HEK293 (cell line): Measurements from ENCODE around the gene STOX1.

Experiments
- CTCF ChIA-PET: fragments of 350-600 bp; formaldehyde crosslinking; extraction: SDS; loops from one replicate; lab custom pipeline; 2021; ENCODE audit warnings: antibody characterized with exemption; lab: Yijun Ruan, JAX
- POLR2A ChIA-PET: fragments of 300-600 bp; formaldehyde crosslinking; extraction: SDS; loops from one replicate; lab custom pipeline; 2020; ENCODE audit warnings: antibody characterized with exemption, inconsistent platforms; lab: Yijun Ruan, JAX
- H3K27ac ChIP-seq: fragments of 200-500 bp; sonication (Bioruptor generic); 2 replicates; pipeline ENCODE4 v1.5.1; 2014; ENCODE audit warnings: low read depth, low read length, control low read depth, inconsistent platforms; ENCODE audit errors: extremely low read depth
- H3K36me3 ChIP-seq, 2 experiments: fragments of 200-500 bp in 1 of 2; sonication (Bioruptor generic) in 1 of 2; 1 replicate in 1 of 2; 2 replicates in 1 of 2; pipeline ENCODE4 v1.5.1; 2014 to 2017; ENCODE audit warnings: inconsistent platforms in 2 of 2, low read length in 2 of 2; ENCODE audit not compliant: control insufficient read depth in 2 of 2, insufficient read depth in 1 of 2
- H3K4me1 ChIP-seq: fragments of 200-500 bp; sonication (Bioruptor generic); 2 replicates; pipeline ENCODE4 v1.5.1; 2014; ENCODE audit warnings: mild to moderate bottlenecking, low read length, inconsistent platforms; ENCODE audit not compliant: control insufficient read depth, insufficient read depth
- H3K4me3 ChIP-seq: 2 replicates; pipeline ENCODE4 v1.5.1; 2011; ENCODE audit warnings: low read depth, mild to moderate bottlenecking, control low read depth, low read length, moderate library complexity
- H3K9me3 ChIP-seq: fragments of 200-500 bp; sonication (Bioruptor generic); 2 replicates; pipeline ENCODE4 v1.5.1; 2014; ENCODE audit warnings: low read depth, low read length, inconsistent platforms; ENCODE audit not compliant: control insufficient read depth, insufficient read depth
- EGR2 ChIP-seq: fragments of 450-650 bp; formaldehyde crosslinking; IDR thresholded peaks from 2 replicates; pipeline ENCODE4 v1.5.1; 2016; ENCODE audit warnings: low read depth, missing biosample characterization, missing genetic modification characterization
- GLIS1 ChIP-seq: fragments of 450-650 bp; formaldehyde crosslinking; IDR thresholded peaks from 2 replicates; pipeline ENCODE4 v1.5.1; 2016; ENCODE audit warnings: missing biosample characterization, missing genetic modification characterization
- HOXD13 ChIP-seq: sonication (generic); formaldehyde crosslinking; IDR thresholded peaks from 2 replicates; pipeline ENCODE4 v1.8.0; 2022; ENCODE audit warnings: missing genetic modification reagents, borderline replicate concordance
- MEIS1 ChIP-seq: sonication (generic); formaldehyde crosslinking; IDR thresholded peaks from 2 replicates; pipeline ENCODE4 v1.8.1; 2022; ENCODE audit warnings: missing genetic modification reagents, mild to moderate bottlenecking, borderline replicate concordance
- MYNN ChIP-seq: fragments of 450-650 bp; formaldehyde crosslinking; IDR thresholded peaks from 2 replicates; pipeline ENCODE4 v1.5.1; 2016; ENCODE audit warnings: missing biosample characterization, missing genetic modification characterization, borderline replicate concordance
- PRDM1 ChIP-seq: fragments of 450-650 bp; formaldehyde crosslinking; IDR thresholded peaks from 2 replicates; pipeline ENCODE4; 2016; ENCODE audit warnings: missing biosample characterization, missing genetic modification characterization
- SCRT1 ChIP-seq: fragments of 450-650 bp; formaldehyde crosslinking; IDR thresholded peaks from 2 replicates; pipeline ENCODE4 v1.5.1; 2016; ENCODE audit warnings: missing biosample characterization, missing genetic modification characterization, borderline replicate concordance
- SCRT2 ChIP-seq: fragments of 450-650 bp; formaldehyde crosslinking; IDR thresholded peaks from 2 replicates; pipeline ENCODE4 v1.5.1; 2016; ENCODE audit warnings: missing biosample characterization, missing genetic modification characterization
- ZFP37 ChIP-seq: fragments of 450-650 bp; formaldehyde crosslinking; IDR thresholded peaks from 2 replicates; pipeline ENCODE4 v1.5.1; 2016; ENCODE audit warnings: missing biosample characterization, missing genetic modification characterization
- ZNF114 ChIP-seq: fragments of 450-650 bp; formaldehyde crosslinking; IDR thresholded peaks from 2 replicates; pipeline ENCODE4 v1.5.0; 2017; ENCODE audit warnings: missing biosample characterization, missing genetic modification characterization
- ZNF138 ChIP-seq: fragments of 450-650 bp; formaldehyde crosslinking; IDR thresholded peaks from 2 replicates; pipeline ENCODE4 v1.5.1; 2016; ENCODE audit warnings: missing biosample characterization, missing genetic modification characterization, borderline replicate concordance
- ZNF155 ChIP-seq: fragments of 450-650 bp; formaldehyde crosslinking; IDR thresholded peaks from 2 replicates; pipeline ENCODE4 v1.5.1; 2016; ENCODE audit warnings: missing biosample characterization, missing genetic modification characterization
- ZNF2 ChIP-seq: fragments of 450-650 bp; formaldehyde crosslinking; IDR thresholded peaks from 2 replicates; pipeline ENCODE4 v1.5.1; 2016; ENCODE audit warnings: missing biosample characterization, missing genetic modification characterization
- ZNF324 ChIP-seq: fragments of 450-650 bp; formaldehyde crosslinking; IDR thresholded peaks from 2 replicates; pipeline ENCODE4 v1.5.1; 2016; ENCODE audit warnings: missing biosample characterization, missing genetic modification characterization
- ZNF37A ChIP-seq: fragments of 450-650 bp; IDR thresholded peaks from 2 replicates; pipeline ENCODE4 v1.5.1; 2018; ENCODE audit warnings: missing biosample characterization, missing genetic modification characterization
- ZNF416 ChIP-seq: fragments of 450-650 bp; formaldehyde crosslinking; IDR thresholded peaks from 2 replicates; pipeline ENCODE4 v1.5.1; 2016; ENCODE audit warnings: missing biosample characterization, missing genetic modification characterization
- ZNF48 ChIP-seq: fragments of 450-650 bp; formaldehyde crosslinking; IDR thresholded peaks from 2 replicates; pipeline ENCODE4 v1.5.1; 2016; ENCODE audit warnings: missing biosample characterization, missing genetic modification characterization
- ZNF544 ChIP-seq: fragments of 450-650 bp; formaldehyde crosslinking; IDR thresholded peaks from 2 replicates; pipeline ENCODE4 v1.5.0; 2017; ENCODE audit warnings: missing biosample characterization, missing genetic modification characterization
- ZNF600 ChIP-seq: fragments of 450-650 bp; formaldehyde crosslinking; IDR thresholded peaks from 2 replicates; pipeline ENCODE4 v1.5.1; 2016; ENCODE audit warnings: missing biosample characterization, missing genetic modification characterization
- ZNF610 ChIP-seq: fragments of 450-650 bp; formaldehyde crosslinking; IDR thresholded peaks from 2 replicates; pipeline ENCODE4 v1.5.1; 2016; ENCODE audit warnings: missing biosample characterization, missing genetic modification characterization, borderline replicate concordance
- TF ChIP-seq, protein P1 (sequence below): fragments of 450-650 bp; formaldehyde crosslinking; IDR thresholded peaks from 2 replicates; pipeline ENCODE4 v1.5.1; 2016; ENCODE audit warnings: missing biosample characterization, missing genetic modification characterization
- TF ChIP-seq, protein P2 (sequence below): fragments of 450-650 bp; formaldehyde crosslinking; conservative IDR thresholded peaks from 2 replicates; pipeline ENCODE4 v1.5.1; 2016; ENCODE audit warnings: low read depth, missing biosample characterization, missing genetic modification characterization
- TF ChIP-seq, protein P3 (sequence below): fragments of 450-650 bp; formaldehyde crosslinking; IDR thresholded peaks from 2 replicates; pipeline ENCODE4 v1.5.1; 2017; ENCODE audit warnings: missing biosample characterization, missing genetic modification characterization
- TF ChIP-seq, protein P4 (sequence below): IDR thresholded peaks from 2 replicates; pipeline ENCODE4 v1.6.1; 2011; ENCODE audit warnings: mild to moderate bottlenecking, low read depth, low read length, borderline replicate concordance

The STOX1 gene

DNA sequence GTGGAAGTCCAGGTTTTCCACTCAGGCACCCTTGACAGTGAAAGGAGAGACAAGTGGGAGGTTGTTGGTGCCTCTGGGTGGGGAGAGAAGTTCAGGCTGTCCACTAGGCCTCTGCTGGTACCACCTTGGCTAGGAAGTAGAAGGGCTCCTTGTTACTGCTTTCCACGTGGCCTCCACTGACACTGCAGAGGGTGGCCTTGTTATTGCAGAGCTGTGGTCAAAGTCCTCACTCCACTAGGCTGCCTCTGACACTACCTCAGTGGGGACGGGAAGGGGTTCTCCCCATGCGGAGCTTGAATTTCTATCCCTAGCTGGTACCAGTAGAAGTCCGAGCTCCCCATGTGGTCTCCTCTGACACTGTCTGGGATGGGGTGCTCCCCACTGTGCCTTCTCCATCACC, 14.9 kb upstream of the STOX1 start (continued):
- TF ChIP-seq, protein P1, sequence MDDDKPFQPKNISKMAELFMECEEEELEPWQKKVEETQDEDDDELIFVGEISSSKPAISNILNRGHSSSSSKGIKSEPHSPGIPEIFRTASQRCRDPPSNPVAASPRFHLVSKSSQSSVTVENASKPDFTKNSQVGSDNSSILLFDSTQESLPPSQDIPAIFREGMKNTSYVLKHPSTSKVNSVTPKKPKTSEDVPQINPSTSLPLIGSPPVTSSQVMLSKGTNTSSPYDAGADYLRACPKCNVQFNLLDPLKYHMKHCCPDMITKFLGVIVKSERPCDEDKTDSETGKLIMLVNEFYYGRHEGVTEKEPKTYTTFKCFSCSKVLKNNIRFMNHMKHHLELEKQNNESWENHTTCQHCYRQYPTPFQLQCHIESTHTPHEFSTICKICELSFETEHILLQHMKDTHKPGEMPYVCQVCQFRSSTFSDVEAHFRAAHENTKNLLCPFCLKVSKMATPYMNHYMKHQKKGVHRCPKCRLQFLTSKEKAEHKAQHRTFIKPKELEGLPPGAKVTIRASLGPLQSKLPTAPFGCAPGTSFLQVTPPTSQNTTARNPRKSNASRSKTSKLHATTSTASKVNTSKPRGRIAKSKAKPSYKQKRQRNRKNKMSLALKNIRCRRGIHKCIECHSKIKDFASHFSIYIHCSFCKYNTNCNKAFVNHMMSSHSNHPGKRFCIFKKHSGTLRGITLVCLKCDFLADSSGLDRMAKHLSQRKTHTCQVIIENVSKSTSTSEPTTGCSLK (tag by site-specific recombination): no peak
- no peak for TF ChIP-seq ZNF2 (tag by site-specific recombination)
- no peak for TF ChIP-seq ZNF114
- TF ChIP-seq ZFP37 (tag by site-specific recombination): no peak
- TF ChIP-seq, protein P2, sequence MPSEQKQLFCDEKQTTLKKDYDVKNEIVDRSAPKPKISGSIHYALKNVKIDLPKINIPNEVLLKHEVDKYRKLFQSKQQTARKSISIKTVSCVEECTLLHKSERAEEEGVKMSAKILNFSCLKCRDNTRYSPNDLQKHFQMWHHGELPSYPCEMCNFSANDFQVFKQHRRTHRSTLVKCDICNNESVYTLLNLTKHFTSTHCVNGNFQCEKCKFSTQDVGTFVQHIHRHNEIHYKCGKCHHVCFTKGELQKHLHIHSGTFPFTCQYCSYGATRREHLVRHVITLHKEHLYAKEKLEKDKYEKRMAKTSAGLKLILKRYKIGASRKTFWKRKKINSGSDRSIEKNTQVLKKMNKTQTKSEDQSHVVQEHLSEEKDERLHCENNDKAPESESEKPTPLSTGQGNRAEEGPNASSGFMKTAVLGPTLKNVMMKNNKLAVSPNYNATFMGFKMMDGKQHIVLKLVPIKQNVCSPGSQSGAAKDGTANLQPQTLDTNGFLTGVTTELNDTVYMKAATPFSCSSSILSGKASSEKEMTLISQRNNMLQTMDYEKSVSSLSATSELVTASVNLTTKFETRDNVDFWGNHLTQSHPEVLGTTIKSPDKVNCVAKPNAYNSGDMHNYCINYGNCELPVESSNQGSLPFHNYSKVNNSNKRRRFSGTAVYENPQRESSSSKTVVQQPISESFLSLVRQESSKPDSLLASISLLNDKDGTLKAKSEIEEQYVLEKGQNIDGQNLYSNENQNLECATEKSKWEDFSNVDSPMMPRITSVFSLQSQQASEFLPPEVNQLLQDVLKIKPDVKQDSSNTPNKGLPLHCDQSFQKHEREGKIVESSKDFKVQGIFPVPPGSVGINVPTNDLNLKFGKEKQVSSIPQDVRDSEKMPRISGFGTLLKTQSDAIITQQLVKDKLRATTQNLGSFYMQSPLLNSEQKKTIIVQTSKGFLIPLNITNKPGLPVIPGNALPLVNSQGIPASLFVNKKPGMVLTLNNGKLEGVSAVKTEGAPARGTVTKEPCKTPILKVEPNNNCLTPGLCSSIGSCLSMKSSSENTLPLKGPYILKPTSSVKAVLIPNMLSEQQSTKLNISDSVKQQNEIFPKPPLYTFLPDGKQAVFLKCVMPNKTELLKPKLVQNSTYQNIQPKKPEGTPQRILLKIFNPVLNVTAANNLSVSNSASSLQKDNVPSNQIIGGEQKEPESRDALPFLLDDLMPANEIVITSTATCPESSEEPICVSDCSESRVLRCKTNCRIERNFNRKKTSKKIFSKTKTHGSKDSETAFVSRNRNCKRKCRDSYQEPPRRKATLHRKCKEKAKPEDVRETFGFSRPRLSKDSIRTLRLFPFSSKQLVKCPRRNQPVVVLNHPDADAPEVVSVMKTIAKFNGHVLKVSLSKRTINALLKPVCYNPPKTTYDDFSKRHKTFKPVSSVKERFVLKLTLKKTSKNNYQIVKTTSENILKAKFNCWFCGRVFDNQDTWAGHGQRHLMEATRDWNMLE: no peak
- TF ChIP-seq ZNF610 (tag by site-specific recombination): no peak
- TF ChIP-seq MYNN (tag by site-specific recombination): no peak
- TF ChIP-seq ZNF138 (tag by site-specific recombination): no peak
- TF ChIP-seq PRDM1: no peak

DNA sequence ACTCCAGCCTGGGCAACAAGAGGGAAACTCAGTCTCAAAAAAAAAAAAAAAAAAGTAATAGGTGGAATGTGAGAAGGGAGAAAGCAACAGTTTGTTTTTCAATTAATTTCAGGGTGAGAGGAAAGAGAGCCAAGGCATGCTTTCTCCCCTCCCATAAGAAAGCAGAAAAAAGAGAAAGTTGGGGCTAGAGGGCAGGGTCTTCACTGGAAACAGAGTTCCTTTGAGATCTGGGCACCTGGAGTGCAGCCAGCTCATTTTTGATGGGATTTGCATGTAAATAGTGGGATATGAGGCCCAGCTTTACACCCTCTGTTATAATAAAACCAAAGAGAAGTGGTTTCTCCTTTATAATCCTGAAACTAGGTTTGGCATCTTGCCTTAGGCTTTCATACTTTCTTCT, 13.8 kb upstream of the STOX1 start:
- H3K4me3 ChIP-seq: no peak overlapping the region
- no peaks in the 10 kb centered on the region for H3K9me3 ChIP-seq
- CTCF ChIA-PET: interaction anchor here (0.7 kb wide), 1 partner anchor 14 kb away, joined by 4 read pairs; the partner anchor contains the start of gene STOX1
- H3K27ac ChIP-seq: no peak overlapping the region
- H3K36me3 ChIP-seq: no peaks in the 10 kb centered on the region; a peak in 1 of 3 replicates
- peak; percentile 88 for TF ChIP-seq SCRT2 (tag by site-specific recombination)
- peak; percentile 98 for TF ChIP-seq PRDM1
- TF ChIP-seq ZNF37A (tag by site-specific recombination): no peak
- no peak for TF ChIP-seq ZNF416
- peak; percentile 77 for TF ChIP-seq SCRT1 (tag by site-specific recombination)
- POLR2A ChIA-PET: interaction anchor here (1.6 kb wide), 1 partner anchor 14 kb away, joined by 9 read pairs; the partner anchor contains the start of gene STOX1
- H3K4me1 ChIP-seq: peaks cover 4% of the 10 kb centered on the region

DNA sequence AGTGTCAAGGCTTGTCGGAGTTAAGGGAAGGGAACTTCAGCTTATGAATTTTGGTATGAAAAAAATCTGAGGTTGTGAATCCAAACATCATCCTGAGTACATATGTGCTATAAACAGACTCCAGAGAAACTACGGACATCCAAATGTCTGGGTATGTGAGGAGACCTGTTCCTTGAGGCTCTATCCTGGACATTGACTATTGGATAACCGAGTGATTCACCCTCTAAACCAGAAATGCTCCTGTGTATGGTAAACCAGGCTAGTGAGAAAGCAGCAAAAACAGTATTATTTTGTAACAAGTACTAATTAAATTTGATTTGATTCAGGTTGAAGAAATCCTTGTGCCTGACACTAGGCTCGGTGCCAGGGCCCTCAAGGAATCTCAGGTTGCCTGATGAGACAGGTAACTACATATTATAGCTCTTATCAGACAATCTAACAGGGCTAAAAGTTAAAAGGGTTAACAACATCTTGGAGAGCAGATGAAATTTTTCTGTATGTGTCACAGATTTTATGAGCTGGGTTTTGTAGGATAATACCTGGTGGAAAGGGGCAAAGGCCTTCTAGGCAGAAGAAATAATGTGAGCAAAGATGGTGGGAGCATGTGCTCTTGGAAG, 10.4 kb upstream of the STOX1 start:
- ChIA-PET CTCF (interaction anchor here (0.6 kb wide), 1 partner anchor 79 kb away, joined by 3 read pairs; no protein-coding TSS in a partner anchor), POLR2A (interaction anchor here (0.9 to 1.4 kb wide), 2 partner anchors 10 to 84 kb away, joined by 4 to 5 read pairs; partner anchors contain the start of gene STOX1)
- H3K4me1 ChIP-seq: peaks cover 4% of the 10 kb centered on the region
- no peaks in the 10 kb centered on the region for H3K9me3 ChIP-seq
- no peak overlapping the region for H3K27ac ChIP-seq
- no peak overlapping the region for H3K4me3 ChIP-seq
- H3K36me3 ChIP-seq: no peaks in the 10 kb centered on the region; a peak in 1 of 3 replicates
- no peak for TF ChIP-seq HOXD13 (CRISPR knock-in tag)
- TF ChIP-seq, protein P3, sequence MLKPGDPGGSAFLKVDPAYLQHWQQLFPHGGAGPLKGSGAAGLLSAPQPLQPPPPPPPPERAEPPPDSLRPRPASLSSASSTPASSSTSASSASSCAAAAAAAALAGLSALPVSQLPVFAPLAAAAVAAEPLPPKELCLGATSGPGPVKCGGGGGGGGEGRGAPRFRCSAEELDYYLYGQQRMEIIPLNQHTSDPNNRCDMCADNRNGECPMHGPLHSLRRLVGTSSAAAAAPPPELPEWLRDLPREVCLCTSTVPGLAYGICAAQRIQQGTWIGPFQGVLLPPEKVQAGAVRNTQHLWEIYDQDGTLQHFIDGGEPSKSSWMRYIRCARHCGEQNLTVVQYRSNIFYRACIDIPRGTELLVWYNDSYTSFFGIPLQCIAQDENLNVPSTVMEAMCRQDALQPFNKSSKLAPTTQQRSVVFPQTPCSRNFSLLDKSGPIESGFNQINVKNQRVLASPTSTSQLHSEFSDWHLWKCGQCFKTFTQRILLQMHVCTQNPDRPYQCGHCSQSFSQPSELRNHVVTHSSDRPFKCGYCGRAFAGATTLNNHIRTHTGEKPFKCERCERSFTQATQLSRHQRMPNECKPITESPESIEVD: no peak
- TF ChIP-seq EGR2 (tag by site-specific recombination): no peak
- TF ChIP-seq, protein P4, sequence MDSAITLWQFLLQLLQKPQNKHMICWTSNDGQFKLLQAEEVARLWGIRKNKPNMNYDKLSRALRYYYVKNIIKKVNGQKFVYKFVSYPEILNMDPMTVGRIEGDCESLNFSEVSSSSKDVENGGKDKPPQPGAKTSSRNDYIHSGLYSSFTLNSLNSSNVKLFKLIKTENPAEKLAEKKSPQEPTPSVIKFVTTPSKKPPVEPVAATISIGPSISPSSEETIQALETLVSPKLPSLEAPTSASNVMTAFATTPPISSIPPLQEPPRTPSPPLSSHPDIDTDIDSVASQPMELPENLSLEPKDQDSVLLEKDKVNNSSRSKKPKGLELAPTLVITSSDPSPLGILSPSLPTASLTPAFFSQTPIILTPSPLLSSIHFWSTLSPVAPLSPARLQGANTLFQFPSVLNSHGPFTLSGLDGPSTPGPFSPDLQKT: no peak
- TF ChIP-seq ZNF155 (tag by site-specific recombination): no peak
- TF ChIP-seq ZNF48 (tag by site-specific recombination): no peak
- no peak for TF ChIP-seq GLIS1 (tag by site-specific recombination)
- TF ChIP-seq ZNF600 (tag by site-specific recombination): no peak
- TF ChIP-seq MYNN (tag by site-specific recombination): no peak
- no peak for TF ChIP-seq ZNF544
- no peak for TF ChIP-seq ZNF324 (tag by site-specific recombination)
- TF ChIP-seq MEIS1: no peak
